ENCODE measurements around the gene TOMM40. TPM values are rescaled to one million over a fixed set of nuclear protein-coding genes. Genes with fewer than 3 reads are reported as not detected.
A peak's percentile ranks its signal among the peaks of the same experiment; 100 is the strongest.

The TOMM40 gene
- total RNA-seq, 1 donor from 2014 or later = 107 TPM

GRCh38 chr19:44949550-44949949 lies 58.5 kb downstream of the TOMM40 start:
- Histone ChIP-seq H3K27me3 (ENCODE audit: insufficient read depth, low read length) (no peaks in the 10 kb centered on the region), H3K4me3 (ENCODE audit: insufficient read depth, low read depth, low read length) (no peak overlapping the region), H3K36me3 (ENCODE audit: insufficient read depth, low read length) (no peaks in the 10 kb centered on the region), H3K9ac (ENCODE audit: low read length) (no peak overlapping the region), H3K9me3 (ENCODE audit: insufficient read depth, low read depth, low read length) (no peaks in the 10 kb centered on the region), H3K79me2 (ENCODE audit: insufficient read depth, low read length) (no peaks in the 10 kb centered on the region), H3K27ac (ENCODE audit: low read depth, low read length) (no peak overlapping the region), H3K4me2 (ENCODE audit: low read length) (no peak overlapping the region), H3K4me1 (ENCODE audit: insufficient read depth, low read length) (peaks cover 5% of the 10 kb centered on the region), H2AFZ (ENCODE audit: low read depth, low read length) (no peak overlapping the region), H4K20me1 (ENCODE audit: insufficient read depth, low read length) (no peaks in the 10 kb centered on the region)
- no peaks in the 10 kb centered on the region for H3K4me1 Mint-ChIP-seq (ENCODE audit: low read depth, unreplicated experiment)
- no peak overlapping the region for H3K27ac Mint-ChIP-seq (ENCODE audit: unreplicated experiment)
- no peak for DNase-seq (ENCODE audit: low read depth)
- no peaks in the 10 kb centered on the region for H3K27me3 Mint-ChIP-seq (ENCODE audit: low read depth, unreplicated experiment)
- TF ChIP-seq CTCF (IDR thresholded peaks at IDR 0.05; ENCODE audit: insufficient read depth, low read depth, low read length) = no peak
- TF ChIP-seq EZH2 (IDR thresholded peaks at IDR 0.05; ENCODE audit: insufficient read depth, low read length) = no peak
- H3K36me3 Mint-ChIP-seq (ENCODE audit: low read depth, unreplicated experiment) = peaks cover 3% of the 10 kb centered on the region
- H3K9me3 Mint-ChIP-seq (ENCODE audit: unreplicated experiment) = no peaks in the 10 kb centered on the region
- no peak for FAIRE-seq
- no peak overlapping the region for H3K4me3 Mint-ChIP-seq (ENCODE audit: unreplicated experiment)

DNA sequence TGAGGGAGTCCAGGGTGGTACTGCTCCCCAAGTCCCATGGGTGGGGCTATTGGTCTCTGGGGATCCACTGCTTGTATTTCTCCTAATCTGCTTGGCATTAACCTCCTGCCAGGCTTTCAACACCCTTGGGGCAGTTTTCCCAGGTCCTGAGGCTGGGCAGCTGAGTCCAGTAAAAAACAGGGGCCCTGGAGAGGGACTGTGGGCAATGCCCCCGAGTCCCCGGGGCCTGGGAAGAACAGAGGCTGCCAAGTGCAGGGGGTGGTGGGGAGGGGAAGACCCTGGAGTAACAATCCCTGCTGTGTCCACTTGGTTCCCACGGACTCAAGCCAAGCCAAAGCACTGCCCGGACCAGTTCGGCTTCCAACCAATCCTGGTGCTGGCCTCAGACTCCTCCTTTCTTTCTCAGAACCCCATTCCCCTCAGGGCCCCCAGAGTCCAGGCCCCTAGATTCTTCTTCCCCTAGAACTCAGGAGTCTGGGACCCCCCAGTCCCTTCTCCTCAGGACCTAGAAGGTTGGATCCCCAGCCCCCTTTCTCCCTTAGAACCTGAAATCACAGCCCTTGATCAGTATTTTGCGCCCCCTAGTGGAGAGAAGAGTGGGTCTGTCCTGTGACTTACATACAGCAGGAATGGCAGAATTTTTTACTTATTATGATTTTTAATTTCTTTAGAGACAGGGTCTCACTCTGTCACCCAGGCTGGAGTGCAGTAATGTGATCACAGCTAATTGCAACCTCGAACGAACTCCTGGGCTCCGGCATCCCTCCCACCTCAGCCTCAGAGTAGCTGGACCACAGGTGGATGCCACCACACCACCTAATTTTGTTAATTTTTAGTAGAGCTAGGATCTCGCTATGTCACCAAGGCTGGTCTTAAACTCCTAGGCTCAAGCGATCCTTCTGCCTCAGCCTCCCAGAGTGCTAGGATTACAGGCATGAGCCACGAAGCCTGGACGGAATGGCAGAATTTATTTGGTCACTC lies 60.4 kb downstream of the TOMM40 start:
- FAIRE-seq = no peak
- no peaks in the 10 kb centered on the region for H3K36me3 ChIP-seq (ENCODE audit: insufficient read depth, low read length)
- H3K4me3 ChIP-seq (ENCODE audit: insufficient read depth, low read depth, low read length) = no peak overlapping the region
- peaks cover 3% of the 10 kb centered on the region for H3K36me3 Mint-ChIP-seq (ENCODE audit: low read depth, unreplicated experiment)
- H3K79me2 ChIP-seq (ENCODE audit: insufficient read depth, low read length) = peaks cover 13% of the 10 kb centered on the region
- TF ChIP-seq CTCF (IDR thresholded peaks at IDR 0.05; ENCODE audit: insufficient read depth, low read depth, low read length) (peak; percentile 80), EZH2 (IDR thresholded peaks at IDR 0.05; ENCODE audit: insufficient read depth, low read length) (no peak)
- peak overlapping the region; percentile 68 for H3K4me2 ChIP-seq (ENCODE audit: low read length)
- peaks cover 9% of the 10 kb centered on the region for H4K20me1 ChIP-seq (ENCODE audit: insufficient read depth, low read length)
- peak overlapping the region; percentile 47 for H3K9ac ChIP-seq (ENCODE audit: low read length)
- no peak overlapping the region for H3K27ac Mint-ChIP-seq (ENCODE audit: unreplicated experiment)
- H3K9me3 Mint-ChIP-seq (ENCODE audit: unreplicated experiment) = no peaks in the 10 kb centered on the region
- H2AFZ ChIP-seq (ENCODE audit: low read depth, low read length) = peak overlapping the region; percentile 71
- H3K4me1 ChIP-seq (ENCODE audit: insufficient read depth, low read length) = peaks cover 10% of the 10 kb centered on the region
- H3K27ac ChIP-seq (ENCODE audit: low read depth, low read length) = no peak overlapping the region
- H3K9me3 ChIP-seq (ENCODE audit: insufficient read depth, low read depth, low read length) = no peaks in the 10 kb centered on the region
- no peaks in the 10 kb centered on the region for H3K27me3 ChIP-seq (ENCODE audit: insufficient read depth, low read length)
- DNase-seq (ENCODE audit: low read depth) = peak; percentile 52
- H3K4me1 Mint-ChIP-seq (ENCODE audit: low read depth, unreplicated experiment) = no peaks in the 10 kb centered on the region
- H3K4me3 Mint-ChIP-seq (ENCODE audit: unreplicated experiment) = no peak overlapping the region
- no peaks in the 10 kb centered on the region for H3K27me3 Mint-ChIP-seq (ENCODE audit: low read depth, unreplicated experiment)

Other genes with a start within 250 kb of the TOMM40 start
- 81.6 and 83.5 TPM in 2 replicates for gene PVR, start 247.3 kb upstream of the TOMM40 start, total RNA-seq
- gene CEACAM19, start 219.8 kb upstream of the TOMM40 start, total RNA-seq = 5.8 and 8.0 TPM in 2 replicates
- gene CEACAM16, start 192.1 kb upstream of the TOMM40 start, total RNA-seq = 0.14 TPM in 1 of 2 replicates, not detected in the other
- 16.9 and 17.3 TPM in 2 replicates for gene BCL3, start 142.5 kb upstream of the TOMM40 start, total RNA-seq
- gene CBLC, start 113.4 kb upstream of the TOMM40 start, total RNA-seq = not detected in 2 replicates
- gene BCAM, start 82.2 kb upstream of the TOMM40 start, total RNA-seq = 11.5 and 14.0 TPM in 2 replicates
- gene NECTIN2, start 45.0 kb upstream of the TOMM40 start, total RNA-seq = 297 and 302 TPM in 2 replicates
- gene APOE, start 14.5 kb downstream of the TOMM40 start, total RNA-seq = 655 and 663 TPM in 2 replicates
- 2.2 and 2.4 TPM in 2 replicates for gene APOC1, start 23.4 kb downstream of the TOMM40 start, total RNA-seq
- gene APOC4, start 51.0 kb downstream of the TOMM40 start, total RNA-seq = not detected in 2 replicates
- gene APOC2, start 54.8 kb downstream of the TOMM40 start, total RNA-seq = not detected in 2 replicates
- gene CLPTM1, start 64.1 kb downstream of the TOMM40 start, total RNA-seq = 115 and 128 TPM in 2 replicates
- gene RELB, start 110.2 kb downstream of the TOMM40 start, total RNA-seq = 12.8 and 14.0 TPM in 2 replicates
- gene CLASRP, start 147.8 kb downstream of the TOMM40 start, total RNA-seq = 45.5 and 45.9 TPM in 2 replicates
- 3.0 and 3.1 TPM in 2 replicates for gene ZNF296, start 185.2 kb downstream of the TOMM40 start, total RNA-seq
- gene GEMIN7, start 188.0 kb downstream of the TOMM40 start, total RNA-seq = 44.8 and 46.0 TPM in 2 replicates
- 29.1 and 29.2 TPM in 2 replicates for gene PPP1R37, start 201.9 kb downstream of the TOMM40 start, total RNA-seq

Measured in astrocyte (in vitro differentiated cells and primary cell).